HCT116 (cell line): Measurements from ENCODE around the gene PPP1R2C. TPM values are rescaled to one million over a fixed set of nuclear protein-coding genes. Genes with fewer than 3 reads are reported as not detected.

Experiments used
- ATAC-seq: fragments of 200-7000 bp; cut with Tn5 transposase; 2 replicates; pipeline ENCODE4 v1.9.1; 2020; ENCODE audit warnings: mild to moderate bottlenecking, moderate library complexity
- BruUV-seq: library from RNA; stranded (reverse); fragments of 400-500 nt; replicated peaks from 2 replicates; lab custom pipeline; 2021; lab: Mats Ljungman, UMichigan
- CTCF ChIA-PET: fragments of 300-600 bp; sonication (Branson Sonifier 250); formaldehyde crosslinking; loops from one replicate; lab custom pipeline; 2021; ENCODE audit warnings: antibody characterized with exemption; lab: Charles Lee
- POLR2A ChIA-PET: fragments of 300-600, 350-600 bp; sonication (Branson Sonifier 250); formaldehyde crosslinking; loops from one replicate; lab custom pipeline; 2021; ENCODE audit warnings: antibody characterized with exemption; lab: Charles Lee
- RAD21 ChIA-PET, 2 experiments: fragments of 300-600 bp; sonication (Branson Sonifier 250); formaldehyde crosslinking; loops; one replicate each; lab custom pipeline; 2023; ENCODE audit warnings: low total read pairs in 2 of 2; ENCODE audit not compliant: uncharacterized antibody in 2 of 2, unreplicated experiment in 2 of 2, low non-redundant PET in 1 of 2; lab: Charles Lee
- DNase-seq: peaks from one replicate; pipeline ENCODE4 v3.0.0-alpha.2; 2010; ENCODE audit warnings: low read depth, low spot score
- H2AFZ ChIP-seq: fragments of 200-600 bp; shearing (Covaris generic), sonication (generic); 2 replicates; pipeline ENCODE4 v1.6.1; 2017; ENCODE audit warnings: low read depth, mixed run types, mixed read lengths, antibody characterized with exemption, low read length; ENCODE audit not compliant: poor library complexity, severe bottlenecking
- H3K27ac ChIP-seq: 2 replicates; pipeline ENCODE4 v1.5.1; 2012; ENCODE audit warnings: low read depth, low read length
- H3K27me3 ChIP-seq: fragments of 200-600 bp; sonication (generic); 2 replicates; pipeline ENCODE4 v1.6.1; 2016; ENCODE audit warnings: mixed run types, low read length, mixed read lengths; ENCODE audit not compliant: insufficient read depth
- H3K36me3 ChIP-seq, 2 experiments: fragments of 200-500 bp in 1 of 2; fragments of 200-600 bp in 1 of 2; sonication (Bioruptor generic) in 1 of 2; sonication (generic) in 1 of 2; 2 replicates each; pipeline versions ENCODE4 v1.5.1 to v1.6.1; 2014 to 2016; ENCODE audit warnings: low read length in 2 of 2, inconsistent platforms in 1 of 2, mixed read lengths in 1 of 2, mixed run types in 1 of 2; ENCODE audit not compliant: insufficient read depth in 2 of 2, control insufficient read depth in 1 of 2
- H3K4me1 ChIP-seq, 2 experiments: fragments of 200-600 bp in 1 of 2; sonication (generic) in 1 of 2; 2 replicates each; pipeline versions ENCODE4 v1.5.1 to v1.6.1; 2012 to 2017; ENCODE audit warnings: low read length in 2 of 2, inconsistent platforms in 1 of 2, mild to moderate bottlenecking in 1 of 2, mixed read lengths in 1 of 2, mixed run types in 1 of 2, moderate library complexity in 1 of 2; ENCODE audit not compliant: insufficient read depth in 2 of 2, control insufficient read depth in 1 of 2
- H3K4me2 ChIP-seq: fragments of 200-600 bp; sonication (generic); 2 replicates; pipeline ENCODE4 v1.6.1; 2017; ENCODE audit warnings: mixed run types, low read length, mixed read lengths
- H3K4me3 ChIP-seq, 2 experiments: fragments of 200-600 bp in 1 of 2; sonication (generic) in 1 of 2; replicated peaks in 1 of 2; 2 replicates each; pipeline ENCODE4 v1.5.1; 2011 to 2016; ENCODE audit warnings: low read length in 2 of 2, control low read depth in 1 of 2, low read depth in 1 of 2, mild to moderate bottlenecking in 1 of 2, mixed read lengths in 1 of 2, mixed run types in 1 of 2
- H3K79me2 ChIP-seq: fragments of 200-600 bp; sonication (generic); 2 replicates; pipeline ENCODE4 v1.6.1; 2017; ENCODE audit warnings: mild to moderate bottlenecking, mixed run types, low read length, moderate library complexity, mixed read lengths; ENCODE audit not compliant: insufficient read depth
- H3K9ac ChIP-seq: fragments of 200-600 bp; sonication (generic); 2 replicates; pipeline ENCODE4 v1.6.1; 2016; ENCODE audit warnings: low read length, mixed read lengths
- H3K9me2 ChIP-seq: fragments of 200-600 bp; sonication (generic), shearing (Covaris generic); 2 replicates; pipeline ENCODE4 v1.6.1; 2017; ENCODE audit warnings: mixed run types, mild to moderate bottlenecking, moderate library complexity; ENCODE audit not compliant: insufficient read depth
- H3K9me3 ChIP-seq, 2 experiments: fragments of 200-500 bp in 1 of 2; fragments of 200-600 bp in 1 of 2; sonication (Bioruptor generic) in 1 of 2; sonication (generic) in 1 of 2; 2 replicates each; pipeline ENCODE4 v1.6.1; 2014 to 2017; ENCODE audit warnings: low read length in 2 of 2, mixed read lengths in 2 of 2, inconsistent platforms in 1 of 2, low read depth in 1 of 2, mild to moderate bottlenecking in 1 of 2, mixed run types in 1 of 2, moderate library complexity in 1 of 2; ENCODE audit not compliant: control insufficient read depth in 1 of 2, insufficient read depth in 1 of 2
- H4K20me1 ChIP-seq: fragments of 200-600 bp; sonication (generic), shearing (Covaris generic); 2 replicates; pipeline ENCODE4 v1.6.1; 2017; ENCODE audit warnings: mixed run types, mild to moderate bottlenecking, moderate library complexity; ENCODE audit not compliant: insufficient read depth
- ATF3 ChIP-seq: IDR thresholded peaks from 2 replicates; pipeline ENCODE4 v1.6.1; 2012
- CBX3 ChIP-seq: IDR thresholded peaks from 2 replicates; pipeline ENCODE4 v1.6.1; 2012; ENCODE audit warnings: low read depth
- CTCF ChIP-seq, 3 experiments: fragments of 200-600 bp in 1 of 3; sonication (generic) in 1 of 3; IDR thresholded peaks in 2 of 3; conservative IDR thresholded peaks in 1 of 3; 2 replicates each; pipeline ENCODE4 v1.5.1; 2012 to 2017; ENCODE audit warnings: low read depth in 2 of 3, low read length in 2 of 3, antibody characterized with exemption in 1 of 3, borderline replicate concordance in 1 of 3, control low read depth in 1 of 3, mild to moderate bottlenecking in 1 of 3, mixed read lengths in 1 of 3, mixed run types in 1 of 3, moderate library complexity in 1 of 3; ENCODE audit not compliant: insufficient read depth in 1 of 3
- EGR1 ChIP-seq: IDR thresholded peaks from 2 replicates; pipeline ENCODE4 v1.6.1; 2012; ENCODE audit warnings: low read depth
- ELF1 ChIP-seq: IDR thresholded peaks from 2 replicates; pipeline ENCODE4 v1.6.1; 2012; ENCODE audit warnings: low read depth, borderline replicate concordance
- EZH2 ChIP-seq: fragments of 200-600 bp; sonication (generic); IDR thresholded peaks from 2 replicates; pipeline ENCODE4 v1.6.1; 2017; ENCODE audit warnings: antibody characterized with exemption, mixed run types
- EZH2phosphoT487 ChIP-seq: fragments of 200-600 bp; IDR thresholded peaks from 2 replicates; pipeline ENCODE4 v1.6.1; 2018; ENCODE audit warnings: antibody characterized with exemption, borderline replicate concordance
- FOSL1 ChIP-seq: IDR thresholded peaks from 2 replicates; pipeline ENCODE4 v1.6.1; 2012; ENCODE audit warnings: low read depth
- JUND ChIP-seq: IDR thresholded peaks from 2 replicates; pipeline ENCODE4 v1.6.1; 2012
- MAX ChIP-seq: IDR thresholded peaks from 2 replicates; pipeline ENCODE4 v1.6.1; 2012
- POLR2A ChIP-seq: IDR thresholded peaks from 2 replicates; pipeline ENCODE4 v1.7.0; 2011; ENCODE audit warnings: borderline replicate concordance; ENCODE audit not compliant: insufficient read depth, insufficient read length; ENCODE audit errors: extremely low read depth
- POLR2AphosphoS5 ChIP-seq: IDR thresholded peaks from 2 replicates; pipeline ENCODE4 v1.6.1; 2011; ENCODE audit warnings: mild to moderate bottlenecking, low read depth, low read length, moderate library complexity
- RAD21 ChIP-seq: IDR thresholded peaks from 2 replicates; pipeline ENCODE4 v1.6.1; 2012; ENCODE audit warnings: low read depth, mild to moderate bottlenecking
- SIN3A ChIP-seq: IDR thresholded peaks from 2 replicates; pipeline ENCODE4 v1.6.1; 2012; ENCODE audit warnings: low read depth
- SP1 ChIP-seq: IDR thresholded peaks from 2 replicates; pipeline ENCODE4 v1.6.1; 2012; ENCODE audit warnings: low read depth
- SRF ChIP-seq: IDR thresholded peaks from 2 replicates; pipeline ENCODE4 v1.6.1; 2012; ENCODE audit warnings: low read depth
- YY1 ChIP-seq: IDR thresholded peaks from 2 replicates; pipeline ENCODE4 v1.6.1; 2011; ENCODE audit warnings: low read length, low read depth, moderate library complexity, mild to moderate bottlenecking; ENCODE audit not compliant: insufficient replicate concordance; ENCODE audit errors: extremely low read depth
- ZBTB33 ChIP-seq: IDR thresholded peaks from 2 replicates; pipeline ENCODE4 v1.6.1; 2011; ENCODE audit warnings: mild to moderate bottlenecking, low read length, moderate library complexity; ENCODE audit not compliant: insufficient replicate concordance; ENCODE audit errors: extremely low read depth
- ZFX ChIP-seq: fragments of 450-650 bp; IDR thresholded peaks from 2 replicates; pipeline ENCODE4 v1.6.1; 2017
- ZNF274 ChIP-seq: fragments of 200-500 bp; sonication (Bioruptor generic); IDR thresholded peaks from 2 replicates; pipeline ENCODE4 v1.6.1; 2014; ENCODE audit warnings: mild to moderate bottlenecking, low read depth, low read length, inconsistent platforms
- intact Hi-C: fragments of 100-400 bp; cut with micrococcal nuclease; formaldehyde crosslinking; loops from 2 replicates; pipeline ENCODE4 v1.10.0; 2022
- total RNA-seq: library from RNA; stranded (reverse); gene quantifications from one replicate; pipeline ENCODE4 v1.2.1, GENCODE V29; 2021; ENCODE audit not compliant: unreplicated experiment

Gene PPP1R2C
- total RNA-seq, 1 experiment from 2014 or later, result not detected

- Histone ChIP-seq H3K27me3 (no peaks in the 10 kb centered on the region), H3K79me2 (no peaks in the 10 kb centered on the region), H2AFZ (no peak overlapping the region), H3K4me2 (no peak overlapping the region), H3K36me3 (no peaks in the 10 kb centered on the region), H3K9me3 (no peaks in the 10 kb centered on the region), H4K20me1 (no peaks in the 10 kb centered on the region), H3K4me3 (no peak overlapping the region), H3K9ac (no peak overlapping the region), H3K4me1 (peaks cover 4 to 17% of the 10 kb centered on the region in 2 experiments; a peak in 3 of 4 replicates), H3K9me2 (no peaks in the 10 kb centered on the region), H3K27ac (no peak overlapping the region)
- POLR2A ChIA-PET, result no interaction called here
- CTCF ChIA-PET, result no interaction called here
- DNase-seq, result no peak
- ATAC-seq, result no peak
- RAD21 ChIA-PET, result no interaction called here
- intact Hi-C loops, result no loop called here
- BruUV-seq, result no TSS peak
- TF ChIP-seq POLR2A (no peak), EGR1 (no peak), ZBTB33 (no peak), ELF1 (no peak), ZFX (no peak), SIN3A (no peak), MAX (no peak), ZNF274 (no peak), RAD21 (no peak), SRF (no peak), EZH2phosphoT487 (no peak), CTCF (IDR thresholded peaks at IDR 0.05 in 2 of 3, conservative IDR thresholded peaks at IDR 0.05 in 1 of 3; ENCODE audit: borderline replicate concordance in 1 of 3, insufficient read depth in 1 of 3, low read depth in 2 of 3, low read length in 2 of 3) (no peak), JUND (no peak), FOSL1 (no peak), CBX3 (no peak), POLR2AphosphoS5 (no peak), ATF3 (no peak), EZH2 (no peak), SP1 (no peak), YY1 (no peak)
These were observed 26.4 kb downstream of the PPP1R2C start for GRCh38 chrX:42751573-42751972.
